ENCODE data around the gene SNAP47.

SNAP47 gene

GRCh38 chr1:227763246-227764018 is 28.2 kb downstream of the SNAP47 start:
- peaks cover 3% of the 10 kb centered on the region for H3K4me1 ChIP-seq (ENCODE audit: control insufficient read depth, low read length)
- no peak overlapping the region for H3K4me3 ChIP-seq (ENCODE audit: low read length)
- H3K4me2 ChIP-seq (ENCODE audit: low read length), result no peak overlapping the region
- H3K79me2 ChIP-seq (ENCODE audit: control insufficient read depth, low read length), result peaks cover 2% of the 10 kb centered on the region; the same call in 1 of the 2 replicates
- peaks cover 45% of the 10 kb centered on the region for H3K36me3 ChIP-seq (ENCODE audit: control insufficient read depth, low read length)
- TF ChIP-seq EZH2phosphoT487 (IDR thresholded peaks at IDR 0.05; ENCODE audit: borderline replicate concordance, low read length) (no peak), CTCF (IDR thresholded peaks at IDR 0.05; ENCODE audit: low read depth, low read length, poor library complexity, severe bottlenecking) (no peak)
- H4K20me1 ChIP-seq (ENCODE audit: control insufficient read depth, insufficient read depth, low read depth, low read length), result peaks cover 6% of the 10 kb centered on the region; the same call in 1 of the 2 replicates
- no peaks in the 10 kb centered on the region for H3F3A ChIP-seq (ENCODE audit: control insufficient read depth, insufficient read depth)
- no peak overlapping the region for H3K27ac ChIP-seq (ENCODE audit: low read depth, low read length)
- no peaks in the 10 kb centered on the region for H3K9me2 ChIP-seq (replicated peaks; ENCODE audit: control insufficient read depth, low read length)
- no peaks in the 10 kb centered on the region for H3K9me3 ChIP-seq (ENCODE audit: control insufficient read depth, insufficient read depth, low read length)
- no peaks in the 10 kb centered on the region for H3K27me3 ChIP-seq (ENCODE audit: control insufficient read depth, low read length)

GRCh38 chr1:227764019-227764391 is 28.8 kb downstream of the SNAP47 start:
- no peak overlapping the region for H3K27ac ChIP-seq (ENCODE audit: low read depth, low read length)
- H3K9me2 ChIP-seq (replicated peaks; ENCODE audit: control insufficient read depth, low read length), result no peaks in the 10 kb centered on the region
- H3K36me3 ChIP-seq (ENCODE audit: control insufficient read depth, low read length), result peaks cover 46% of the 10 kb centered on the region
- TF ChIP-seq CTCF (IDR thresholded peaks at IDR 0.05; ENCODE audit: low read depth, low read length, poor library complexity, severe bottlenecking), result no peak
- TF ChIP-seq EZH2phosphoT487 (IDR thresholded peaks at IDR 0.05; ENCODE audit: borderline replicate concordance, low read length), result no peak
- H3K4me1 ChIP-seq (ENCODE audit: control insufficient read depth, low read length), result peaks cover 3% of the 10 kb centered on the region
- peaks cover 6% of the 10 kb centered on the region; the same call in 1 of the 2 replicates for H4K20me1 ChIP-seq (ENCODE audit: control insufficient read depth, insufficient read depth, low read depth, low read length)
- no peaks in the 10 kb centered on the region for H3F3A ChIP-seq (ENCODE audit: control insufficient read depth, insufficient read depth)
- H3K4me2 ChIP-seq (ENCODE audit: low read length), result no peak overlapping the region
- no peaks in the 10 kb centered on the region for H3K9me3 ChIP-seq (ENCODE audit: control insufficient read depth, insufficient read depth, low read length)
- peaks cover 2% of the 10 kb centered on the region; the same call in 1 of the 2 replicates for H3K79me2 ChIP-seq (ENCODE audit: control insufficient read depth, low read length)
- no peaks in the 10 kb centered on the region for H3K27me3 ChIP-seq (ENCODE audit: control insufficient read depth, low read length)
- no peak overlapping the region for H3K4me3 ChIP-seq (ENCODE audit: low read length)

GRCh38 chr1:227765261-227766014 is 30.2 kb downstream of the SNAP47 start:
- H3K27me3 ChIP-seq (ENCODE audit: control insufficient read depth, low read length), result no peaks in the 10 kb centered on the region
- no peaks in the 10 kb centered on the region for H3F3A ChIP-seq (ENCODE audit: control insufficient read depth, insufficient read depth)
- peaks cover 2% of the 10 kb centered on the region; the same call in 1 of the 2 replicates for H3K79me2 ChIP-seq (ENCODE audit: control insufficient read depth, low read length)
- TF ChIP-seq EZH2phosphoT487 (IDR thresholded peaks at IDR 0.05; ENCODE audit: borderline replicate concordance, low read length) (no peak), CTCF (IDR thresholded peaks at IDR 0.05; ENCODE audit: low read depth, low read length, poor library complexity, severe bottlenecking) (no peak)
- no peak overlapping the region for H3K4me3 ChIP-seq (ENCODE audit: low read length)
- no peaks in the 10 kb centered on the region for H3K9me3 ChIP-seq (ENCODE audit: control insufficient read depth, insufficient read depth, low read length)
- H3K36me3 ChIP-seq (ENCODE audit: control insufficient read depth, low read length), result peaks cover 34% of the 10 kb centered on the region
- peaks cover 6% of the 10 kb centered on the region; the same call in 1 of the 2 replicates for H4K20me1 ChIP-seq (ENCODE audit: control insufficient read depth, insufficient read depth, low read depth, low read length)
- no peak overlapping the region for H3K27ac ChIP-seq (ENCODE audit: low read depth, low read length)
- no peaks in the 10 kb centered on the region for H3K9me2 ChIP-seq (replicated peaks; ENCODE audit: control insufficient read depth, low read length)
- H3K4me2 ChIP-seq (ENCODE audit: low read length), result no peak overlapping the region
- H3K4me1 ChIP-seq (ENCODE audit: control insufficient read depth, low read length), result peaks cover 3% of the 10 kb centered on the region
